ENCODE measurements around the gene MEIKIN.
A peak's percentile ranks its signal among the peaks of the same experiment; 100 is the strongest.
"Not testable (repeated sequence)": the region's sequence is repeated elsewhere in the genome, so short reads cannot be mapped to it uniquely, and the experiment has no call there.

The MEIKIN gene

DNA sequence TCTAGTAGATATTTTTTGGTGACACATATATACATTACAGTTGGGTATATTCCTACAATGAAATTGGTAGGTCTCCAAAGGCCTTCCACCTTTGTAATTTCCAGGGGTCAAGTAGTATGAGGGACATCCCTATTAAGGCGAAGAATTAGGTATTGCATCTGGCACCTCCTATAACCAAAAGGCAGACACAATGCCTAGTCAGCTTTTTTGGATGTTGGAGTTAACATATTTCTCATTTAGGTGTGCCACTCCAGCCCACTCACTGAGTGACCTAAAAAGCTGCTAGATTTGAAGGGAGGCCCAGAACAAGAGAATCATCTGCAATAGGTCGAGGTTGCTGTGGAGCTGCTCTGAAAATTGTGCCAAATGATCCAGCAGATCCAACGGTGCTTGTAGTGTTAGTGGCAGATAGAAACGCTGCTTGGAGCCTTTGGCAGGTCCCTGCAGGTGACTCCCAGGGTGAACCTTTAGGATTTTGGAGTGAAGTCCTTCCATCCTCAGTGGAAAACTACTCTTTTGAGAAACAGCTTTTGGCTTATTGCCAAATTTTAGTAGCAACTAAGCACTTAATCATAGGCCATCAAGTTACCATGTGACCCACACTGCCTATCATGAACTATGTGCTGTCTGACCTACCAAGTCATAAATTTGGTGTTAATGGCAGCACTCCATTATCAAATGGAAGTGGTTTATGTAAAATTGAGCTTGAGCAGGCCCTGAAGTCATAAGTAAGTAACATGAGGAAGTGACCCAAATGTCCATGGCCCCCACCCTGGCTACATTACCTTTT, 132.9 kb downstream of the MEIKIN start:
- DNase-seq (ENCODE audit: low read depth in 4 of 4, low spot score in 1 of 4) = no peak

DNA sequence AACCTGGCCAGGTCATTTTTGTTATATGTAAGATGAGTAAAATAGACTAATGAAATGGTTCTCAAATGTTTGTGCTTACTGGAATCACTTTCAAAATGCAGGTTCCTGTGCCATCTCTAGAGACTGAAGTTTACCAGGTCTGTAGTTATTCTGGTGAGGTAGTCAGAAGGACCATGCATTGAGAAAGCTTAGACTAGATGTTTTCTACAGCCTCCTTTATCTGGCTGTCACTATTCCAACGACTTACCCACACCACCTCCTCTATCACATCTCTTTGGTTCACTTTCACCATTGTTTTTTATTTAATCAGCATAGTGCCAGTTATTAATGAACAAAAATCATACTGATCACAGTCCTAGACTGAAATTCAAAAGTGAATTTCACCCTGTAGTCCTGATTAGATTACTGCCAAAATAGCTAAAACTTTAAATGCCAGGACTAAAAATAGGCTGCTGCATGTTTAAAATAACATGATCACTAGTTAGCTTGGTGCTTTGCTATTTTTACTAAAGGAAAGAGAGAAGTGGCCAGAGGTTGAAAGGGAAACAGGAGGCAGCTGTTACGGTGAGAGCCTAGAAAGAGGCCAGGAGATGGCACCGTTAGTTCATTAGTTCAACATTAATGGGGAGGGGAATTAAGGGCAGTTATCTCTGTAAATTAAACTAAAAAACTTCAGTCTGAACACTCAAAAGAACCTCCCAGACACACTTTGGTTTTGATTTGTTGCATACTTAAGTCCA, 134.8 kb downstream of the MEIKIN start:
- DNase-seq (ENCODE audit: low read depth in 4 of 4, low spot score in 1 of 4) = no peak

DNA sequence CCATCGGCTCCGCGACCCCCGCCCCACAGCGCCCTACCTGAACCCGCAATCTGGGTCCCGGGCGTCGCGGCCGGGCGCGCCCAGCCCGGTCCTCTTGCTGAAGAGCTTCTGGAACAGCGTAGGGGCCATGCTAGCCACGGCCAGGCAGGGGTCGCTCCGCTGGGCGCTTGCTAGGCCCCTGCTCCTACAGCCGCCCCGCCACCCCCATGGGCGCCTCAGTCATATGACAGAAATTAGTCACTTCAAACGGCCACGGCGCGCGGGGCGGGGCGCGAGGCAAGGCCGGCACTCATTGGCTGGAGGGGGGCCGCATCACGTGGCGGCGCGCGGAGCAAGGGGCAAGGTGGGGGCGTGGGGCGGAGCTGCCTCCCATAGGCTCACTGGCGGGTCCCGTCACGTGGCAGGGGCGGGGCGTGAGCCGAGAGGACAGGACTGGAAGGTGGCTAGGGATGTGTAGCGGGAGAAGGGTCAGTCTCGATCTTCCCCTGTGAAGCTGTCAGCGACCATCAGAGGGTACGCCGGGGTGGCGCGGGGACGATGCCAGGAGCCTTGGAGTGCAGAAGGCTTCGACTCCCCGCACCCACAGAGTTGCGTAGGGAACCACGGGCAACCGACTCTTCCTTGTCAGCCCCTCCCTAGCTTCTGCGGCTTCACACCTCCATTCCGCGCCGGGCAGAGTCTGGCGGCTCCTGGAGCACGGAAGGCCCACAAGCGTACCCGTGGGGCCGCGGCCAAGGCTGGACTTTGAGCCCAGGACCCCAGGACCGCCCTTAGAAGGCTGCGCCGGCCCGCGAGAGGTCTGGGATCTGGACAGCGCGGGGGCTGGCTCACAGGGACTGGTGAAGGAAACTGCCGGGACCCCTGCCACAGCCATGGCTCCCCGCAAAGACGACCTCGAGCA, 148.4 kb downstream of the MEIKIN start, which contains the start of gene FNIP1:
FNIP1 (minus strand) TSS at position 225 of the 901 bp plus-strand sequence; CDS start at position 129, 96 bp downstream.
- peak; percentile 94 to 99 (median 96) for DNase-seq (ENCODE audit: low read depth in 4 of 4, low spot score in 1 of 4)

DNA sequence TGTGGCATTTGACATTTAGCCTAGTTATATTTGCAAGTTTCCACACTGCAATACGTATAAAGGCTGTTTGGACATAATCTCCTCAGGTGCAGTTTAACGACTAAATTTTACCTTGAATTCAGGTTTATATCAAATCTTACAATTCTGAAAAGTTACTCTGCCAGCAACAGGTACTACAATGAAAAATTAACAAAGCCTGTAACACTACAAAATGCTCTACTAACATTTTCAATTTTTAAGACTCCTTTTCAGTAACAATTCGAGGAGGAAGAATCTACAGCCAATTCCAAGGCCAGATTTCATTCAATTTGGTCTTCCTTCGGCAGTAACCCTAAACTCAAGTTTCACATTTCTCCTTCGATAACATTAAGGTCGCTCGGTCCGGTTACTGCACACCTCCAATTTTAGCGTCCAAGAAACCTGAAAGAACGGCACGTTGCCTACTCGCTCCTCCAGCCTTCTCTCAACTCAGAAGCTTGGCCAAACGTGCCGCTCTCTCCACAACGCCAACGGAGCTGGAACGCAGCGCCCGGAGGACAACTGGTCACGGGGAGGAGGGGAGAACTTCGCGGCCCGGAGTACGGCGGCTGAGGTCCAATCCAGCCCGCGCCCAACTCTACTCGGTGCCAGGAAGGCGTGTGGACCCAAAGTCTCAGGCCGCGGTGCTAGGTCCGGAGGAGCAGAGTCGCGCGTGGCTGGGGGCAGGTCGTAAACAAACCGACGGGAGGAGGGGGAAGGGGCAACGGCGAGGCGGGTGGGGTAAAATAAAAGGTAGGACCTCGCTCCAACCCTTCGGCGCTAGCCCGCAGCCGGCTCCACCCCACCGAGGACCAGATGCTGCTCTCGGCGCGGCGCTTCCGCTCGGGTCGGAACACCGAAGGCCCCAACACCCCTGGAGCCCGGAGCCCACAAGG, 149.3 kb downstream of the MEIKIN start:
- DNase-seq (ENCODE audit: low read depth in 4 of 4, low spot score in 1 of 4) = peak in 3 of 4 experiments; percentile 0 to 17 (median 7)

DNA sequence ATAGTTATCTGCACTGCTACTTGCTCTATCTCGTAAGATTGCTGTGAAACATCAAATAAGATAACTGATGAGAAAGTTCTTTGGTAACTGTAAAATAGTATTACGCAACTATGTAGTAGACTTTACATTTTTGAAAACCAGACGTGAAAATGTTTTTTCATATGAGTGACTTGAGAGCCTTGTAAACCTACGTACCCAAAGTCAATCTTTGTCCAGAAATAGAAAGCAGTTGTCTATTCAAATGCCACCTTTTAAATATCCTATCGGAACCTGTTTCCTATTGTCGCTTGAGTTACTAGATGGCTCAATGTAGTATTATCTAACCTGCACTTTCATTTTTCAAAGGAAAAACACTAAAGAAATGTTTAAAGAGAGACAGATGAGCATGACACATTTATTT, 150.2 kb downstream of the MEIKIN start:
- no peak for DNase-seq (ENCODE audit: low read depth in 4 of 4, low spot score in 1 of 4)

DNA sequence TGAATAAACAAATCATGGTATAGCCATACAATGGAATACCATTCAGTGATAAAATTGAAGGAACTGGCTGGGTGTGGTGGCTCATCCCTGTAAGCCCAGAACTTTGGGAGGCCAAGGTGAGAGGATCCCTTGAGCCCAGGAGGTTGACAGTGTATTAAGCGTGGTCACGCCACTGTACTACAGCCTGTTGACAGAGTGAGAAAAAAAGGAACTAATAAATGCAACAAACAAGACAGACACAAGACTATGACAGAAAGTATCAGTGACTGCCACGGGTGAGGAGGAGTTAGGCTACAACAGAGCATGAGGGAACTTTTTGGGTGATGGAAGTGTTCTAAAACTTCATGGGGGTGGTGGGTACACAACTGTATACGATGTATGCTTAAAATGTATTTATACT, 150.9 kb downstream of the MEIKIN start:
- no peak for DNase-seq (ENCODE audit: low read depth in 4 of 4, low spot score in 1 of 4)

DNA sequence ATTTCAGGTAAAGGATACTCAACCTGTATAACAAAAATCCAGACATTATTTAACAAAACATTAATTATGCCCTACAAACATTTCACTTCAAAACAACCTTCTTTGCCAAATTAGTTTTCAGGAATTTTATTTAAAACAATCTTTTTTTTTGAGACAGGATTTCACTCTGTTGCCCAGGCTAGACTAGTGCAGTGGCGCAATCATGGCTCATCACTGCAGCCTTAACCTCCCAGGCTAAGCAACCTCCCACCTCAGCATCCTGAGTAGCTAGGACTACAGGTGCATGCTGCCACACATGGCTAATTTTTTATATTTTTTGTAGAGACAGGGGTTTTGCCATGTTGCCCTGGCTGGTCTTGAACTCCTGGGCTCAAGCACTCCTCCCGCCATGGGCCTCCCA, 152.6 kb downstream of the MEIKIN start:
- DNase-seq (ENCODE audit: low read depth in 4 of 4, low spot score in 1 of 4) = no peak

DNA sequence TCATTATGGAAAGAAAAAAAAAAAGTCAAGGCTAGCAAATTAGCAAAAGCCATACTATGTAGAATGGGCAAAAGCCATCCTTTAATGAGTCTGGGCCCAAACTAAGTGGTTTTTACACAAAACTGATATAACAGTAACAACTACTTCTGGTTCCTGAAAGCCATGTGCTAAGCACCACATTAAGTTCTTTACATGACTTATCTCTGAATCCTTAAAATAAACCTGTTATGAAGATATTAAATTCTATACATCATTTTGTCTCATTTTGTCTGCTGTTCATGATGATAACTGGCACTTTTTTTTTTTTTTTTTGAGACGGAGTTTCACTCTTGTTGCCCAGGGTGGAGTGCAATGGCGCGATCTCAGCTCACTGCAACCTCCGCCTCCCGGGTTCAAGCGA, 153.6 kb downstream of the MEIKIN start:
- DNase-seq (ENCODE audit: low read depth in 4 of 4, low spot score in 1 of 4) = no peak

DNA sequence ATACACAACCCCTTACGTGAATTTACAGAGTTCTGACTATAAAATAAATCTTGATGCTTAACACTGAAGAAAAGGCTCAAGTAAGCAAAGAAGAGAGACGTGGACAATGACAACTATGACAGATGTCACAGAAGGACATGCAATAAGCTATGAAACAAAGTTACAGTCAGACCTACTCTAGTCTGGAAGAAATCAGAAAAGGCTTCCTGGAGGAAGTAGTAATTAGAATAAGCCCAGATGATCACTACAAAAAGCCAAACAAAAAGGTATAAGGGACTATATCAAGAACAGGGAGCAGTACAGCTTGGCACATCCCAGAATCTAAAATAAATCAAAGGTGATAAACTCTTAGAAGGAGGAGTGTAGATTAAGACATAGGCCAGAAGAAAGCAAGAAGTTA, 154.9 kb downstream of the MEIKIN start:
- DNase-seq (ENCODE audit: low read depth in 4 of 4, low spot score in 1 of 4) = no peak

DNA sequence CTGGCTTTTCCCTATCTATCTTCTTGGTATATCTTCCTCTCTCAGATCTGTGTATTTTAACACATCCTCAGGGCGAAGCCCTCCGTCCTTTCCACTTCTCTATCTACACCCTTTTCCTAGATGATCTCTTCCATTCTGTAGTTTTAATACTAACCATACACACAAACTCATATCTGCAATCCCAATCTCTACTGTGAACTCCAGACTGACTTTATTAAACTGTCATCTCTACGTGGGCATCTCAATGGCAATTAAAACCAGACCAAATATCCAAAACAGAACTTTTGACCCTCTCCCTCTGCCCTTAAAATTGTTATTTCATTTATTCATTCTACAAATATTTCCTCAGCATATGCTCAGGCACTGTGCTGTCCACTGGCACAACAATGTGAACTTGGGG, 155.7 kb downstream of the MEIKIN start:
- DNase-seq (ENCODE audit: low read depth in 4 of 4, low spot score in 1 of 4) = no peak

DNA sequence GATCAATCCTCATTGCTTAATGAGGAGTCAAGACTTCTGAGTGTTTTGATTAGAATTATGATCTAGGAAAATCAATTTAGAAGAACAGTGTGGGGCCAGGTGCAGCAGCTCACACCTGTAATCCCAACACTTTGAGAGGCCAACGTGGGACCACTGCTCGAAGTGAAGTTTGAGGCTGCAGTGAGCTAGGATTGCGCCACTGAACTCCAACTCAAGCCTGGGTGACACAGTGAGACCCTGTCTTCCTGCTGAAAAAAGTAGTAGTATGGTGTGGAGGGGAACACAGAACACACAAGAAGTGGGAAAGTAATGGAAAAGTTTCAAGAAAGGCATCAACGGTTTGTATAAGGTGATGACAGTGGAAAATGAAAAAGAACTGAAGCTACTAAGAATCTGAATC, 157.7 kb downstream of the MEIKIN start:
- DNase-seq (ENCODE audit: low read depth in 4 of 4, low spot score in 1 of 4) = no peak

DNA sequence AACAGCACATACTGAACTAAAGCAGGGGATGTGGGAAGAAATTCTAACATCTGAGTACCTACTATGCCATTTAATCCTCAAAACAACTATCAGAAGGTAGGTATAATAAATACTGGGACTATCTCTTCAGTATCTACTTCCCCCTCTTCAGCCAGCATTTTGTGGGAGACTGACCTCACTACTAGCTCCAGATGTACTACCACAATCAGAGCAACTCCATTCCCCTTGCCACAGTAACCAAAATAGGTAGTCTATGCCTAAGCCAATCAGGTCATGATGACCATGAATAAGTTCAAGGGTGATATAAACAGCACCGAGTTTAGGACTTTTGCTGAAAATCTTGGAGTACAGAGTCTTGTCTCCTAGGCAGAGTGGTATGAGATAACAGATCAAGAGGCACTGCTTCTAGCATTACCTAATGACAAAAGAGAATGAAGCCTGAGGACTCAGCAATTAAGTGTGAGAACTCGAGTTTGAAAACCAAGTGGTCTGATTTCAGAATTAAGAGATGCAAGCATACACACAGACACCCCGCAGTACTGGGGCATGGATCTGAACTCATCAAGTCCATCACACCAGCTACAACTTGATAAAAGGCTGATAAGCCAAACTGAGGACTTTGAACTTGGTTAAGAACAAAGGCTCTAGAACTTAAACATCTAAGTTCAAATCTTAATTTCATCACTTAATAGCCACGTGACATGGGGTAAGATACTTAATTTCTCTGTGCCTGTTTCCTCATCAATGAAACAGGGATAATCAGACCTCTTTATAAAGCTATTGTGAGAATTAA, 158.4 kb downstream of the MEIKIN start:
- DNase-seq (ENCODE audit: low read depth in 4 of 4, low spot score in 1 of 4) = no peak

DNA sequence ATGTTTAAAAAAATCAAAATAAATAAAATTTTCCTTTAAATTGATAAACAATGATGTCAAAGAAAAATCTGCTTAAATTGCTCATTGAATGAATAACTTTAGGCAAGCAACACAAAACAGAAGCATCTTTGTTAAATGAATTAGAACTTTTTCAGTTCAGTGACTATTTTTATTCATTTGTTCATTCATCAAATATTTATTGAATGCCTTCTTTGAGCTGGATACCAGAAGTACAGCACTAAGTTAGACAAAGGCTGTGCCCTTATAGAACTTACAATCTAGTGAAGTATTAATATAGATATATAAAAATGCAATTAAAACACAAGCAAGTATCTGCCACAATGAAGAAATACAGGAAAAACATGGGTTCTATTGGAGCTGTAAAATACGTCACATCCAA, 159.4 kb downstream of the MEIKIN start:
- no peak for DNase-seq (ENCODE audit: low read depth in 4 of 4, low spot score in 1 of 4)

DNA sequence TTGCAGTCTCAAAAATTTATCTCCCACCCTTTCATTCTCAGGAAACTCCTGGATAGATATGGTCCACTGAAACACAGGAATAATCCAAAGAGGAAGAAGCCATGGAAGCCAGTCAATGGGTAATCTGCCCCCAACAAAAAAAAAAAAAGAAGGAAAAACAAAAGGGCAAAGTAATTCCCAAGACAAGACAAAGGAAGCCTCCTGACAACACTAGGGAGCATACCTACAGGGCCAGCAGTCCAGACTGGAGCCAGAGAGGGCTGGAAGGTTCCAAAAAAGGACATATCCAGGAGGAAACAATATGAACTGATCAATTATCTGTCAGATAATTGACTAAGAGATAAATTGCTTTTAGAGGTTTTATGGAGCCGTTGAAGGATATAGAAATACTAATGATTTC, 161.6 kb downstream of the MEIKIN start:
- DNase-seq (ENCODE audit: low read depth in 4 of 4, low spot score in 1 of 4) = no peak

DNA sequence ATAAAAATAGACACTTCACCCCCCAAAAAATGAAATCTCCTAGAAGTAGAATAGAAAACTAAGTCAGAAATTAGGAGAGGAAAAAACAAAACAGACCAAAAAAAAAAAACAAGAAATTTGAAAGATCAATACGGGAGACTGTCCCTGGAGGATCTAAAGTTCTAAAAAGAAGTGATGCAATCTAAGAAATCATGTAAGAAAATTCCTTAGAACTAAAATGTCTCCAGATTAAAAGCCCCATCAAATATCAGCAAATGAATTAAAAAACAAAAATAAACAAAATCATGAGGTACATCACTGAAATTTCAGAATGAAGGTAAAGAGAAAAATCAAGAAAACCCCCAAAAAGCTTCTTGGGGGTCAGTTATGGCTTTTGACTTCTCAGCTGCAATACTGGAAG, 162.1 kb downstream of the MEIKIN start:
- DNase-seq (ENCODE audit: low read depth in 4 of 4, low spot score in 1 of 4) = no peak

DNA sequence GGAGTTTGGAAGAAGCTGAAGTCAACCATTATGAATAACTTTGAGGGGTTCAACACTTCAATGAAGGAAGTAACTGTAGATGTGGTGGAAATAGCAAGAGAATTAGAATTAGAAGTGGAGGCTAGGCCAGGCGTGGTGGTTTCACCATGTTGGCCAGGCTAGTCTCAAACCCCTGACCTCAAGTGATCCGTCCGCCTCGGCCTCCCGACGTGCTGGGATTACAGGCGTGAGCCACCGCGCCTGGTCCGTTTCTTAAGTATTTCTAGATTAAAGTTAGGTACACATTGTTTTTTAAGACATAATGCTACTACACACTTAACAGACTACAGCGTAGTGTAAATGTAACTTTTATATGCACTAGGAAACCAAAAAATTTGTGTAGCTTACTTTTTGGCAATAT, 162.7 kb downstream of the MEIKIN start:
- no peak for DNase-seq (ENCODE audit: low read depth in 4 of 4, low spot score in 1 of 4)

DNA sequence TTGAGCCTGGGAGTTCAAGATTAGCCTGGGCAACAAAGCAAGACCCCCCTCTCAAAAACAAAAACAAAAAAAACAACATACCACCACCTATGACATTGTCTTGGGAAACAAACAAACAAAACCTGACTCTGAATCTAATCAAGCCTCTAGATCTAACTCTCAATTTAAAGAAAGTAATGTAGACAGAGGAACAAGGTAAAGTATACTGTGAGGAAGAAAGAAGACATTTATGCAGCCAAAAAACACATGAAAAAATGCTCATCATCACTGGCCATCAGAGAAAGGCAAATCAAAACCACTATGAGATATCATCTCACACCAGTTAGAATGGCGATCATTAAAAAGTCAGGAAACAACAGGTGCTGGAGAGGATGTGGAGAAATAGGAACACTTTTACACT, 167.3 kb downstream of the MEIKIN start:
- not testable (repeated sequence) for DNase-seq (ENCODE audit: low read depth in 4 of 4, low spot score in 1 of 4)

DNA sequence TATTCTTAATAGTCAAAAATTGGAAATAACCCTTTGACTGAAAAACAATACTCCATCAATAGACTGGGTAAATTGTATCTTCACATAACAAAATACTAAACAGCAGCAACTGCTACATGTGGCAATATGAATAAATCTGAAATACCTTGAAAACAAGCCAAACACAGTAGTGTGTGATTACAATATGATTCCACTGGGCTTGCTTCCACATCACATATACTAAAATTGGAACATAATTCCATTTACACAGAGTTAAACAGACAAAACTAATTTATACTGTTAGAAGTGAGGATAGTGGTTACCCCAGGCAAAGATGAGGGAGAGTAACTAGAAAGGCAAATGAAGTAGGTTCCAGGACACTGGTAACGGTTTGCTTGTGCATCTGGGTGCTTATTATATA, 169.0 kb downstream of the MEIKIN start:
- DNase-seq (ENCODE audit: low read depth in 4 of 4, low spot score in 1 of 4) = no peak

DNA sequence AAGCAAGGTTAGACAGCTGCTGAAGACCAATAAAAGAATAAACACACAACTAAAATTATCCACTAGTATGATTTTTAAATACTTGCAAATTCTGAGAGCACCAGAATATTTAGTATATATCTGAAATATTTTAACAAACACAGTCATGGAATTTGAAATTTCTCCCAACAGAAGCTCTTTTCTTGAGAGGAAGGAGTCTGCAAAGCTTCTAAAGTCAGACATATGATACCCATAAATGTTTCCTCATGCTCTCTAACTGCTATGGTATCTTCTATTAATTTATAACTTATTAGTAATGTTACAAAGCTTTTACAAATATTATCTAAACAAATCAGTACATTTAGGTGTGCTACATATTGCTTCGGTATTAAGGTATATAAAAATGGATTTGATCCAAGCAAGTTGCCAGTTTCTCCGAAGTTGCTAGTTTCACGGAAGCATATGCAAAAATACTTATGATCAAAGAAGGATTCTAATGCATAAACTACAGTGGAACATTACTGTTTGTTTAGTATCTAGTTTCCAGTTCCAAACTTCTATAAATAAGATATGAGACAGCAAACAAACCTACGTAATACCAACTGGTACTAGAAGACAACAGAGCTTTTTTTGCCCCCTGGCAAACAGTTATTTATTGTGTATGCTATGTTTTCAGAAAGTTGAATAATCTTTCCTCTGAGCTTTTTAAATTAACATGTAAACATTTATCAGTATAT, 170.7 kb downstream of the MEIKIN start:
- no peak for DNase-seq (ENCODE audit: low read depth in 4 of 4, low spot score in 1 of 4)

Data from stimulated activated CD4-positive, alpha-beta T cell treated with anti-CD3 and anti-CD28 coated beads, Interleukin-1b, Interleukin-23, amount 100 ng/mL, for 24 hours (primary cell).